Measurements from ENCODE around the gene TMEM260.
"Not testable (repeated sequence)": the region's sequence is repeated elsewhere in the genome, so short reads cannot be mapped to it uniquely, and the experiment has no call there.

TMEM260 gene

DNA sequence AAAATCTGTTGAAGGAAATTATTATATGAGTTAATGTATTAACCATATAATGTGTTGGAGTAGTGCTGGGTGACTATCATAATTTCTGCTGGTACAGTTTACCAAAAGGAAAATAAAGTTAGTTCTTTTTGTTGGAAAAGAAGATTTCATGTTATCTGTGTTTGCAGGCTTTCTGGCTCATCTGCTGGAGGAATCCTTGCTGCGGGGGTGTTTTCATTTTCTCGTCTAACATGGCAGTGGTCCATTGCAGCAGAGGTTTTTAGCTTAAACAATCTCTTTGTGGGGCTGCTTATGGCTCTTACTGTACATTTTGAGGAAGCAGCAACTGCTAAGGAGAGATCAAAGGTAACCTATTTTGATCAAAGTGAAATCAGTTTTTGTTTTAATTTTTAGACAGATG, 24.1 kb downstream of the TMEM260 start:
- DNase-seq = no peak

DNA sequence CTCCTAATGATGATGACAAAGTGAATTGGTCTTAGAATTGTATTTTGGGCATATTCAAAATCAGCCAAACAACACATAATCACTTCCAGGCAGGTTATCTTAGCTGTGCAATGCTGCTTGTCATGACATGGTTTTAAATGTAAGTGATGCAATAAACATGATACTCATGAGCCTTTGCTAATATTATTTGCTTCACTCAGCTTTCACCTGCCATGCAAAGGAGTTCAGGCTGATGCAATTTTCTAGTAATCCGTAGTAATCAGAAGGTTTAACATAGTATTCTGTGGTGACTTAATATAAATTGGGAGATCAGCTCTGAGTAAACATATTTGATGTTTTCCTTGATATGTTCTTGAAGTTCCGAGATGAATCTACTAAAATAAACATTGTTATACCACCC, 29.1 kb downstream of the TMEM260 start:
- DNase-seq = no peak

DNA sequence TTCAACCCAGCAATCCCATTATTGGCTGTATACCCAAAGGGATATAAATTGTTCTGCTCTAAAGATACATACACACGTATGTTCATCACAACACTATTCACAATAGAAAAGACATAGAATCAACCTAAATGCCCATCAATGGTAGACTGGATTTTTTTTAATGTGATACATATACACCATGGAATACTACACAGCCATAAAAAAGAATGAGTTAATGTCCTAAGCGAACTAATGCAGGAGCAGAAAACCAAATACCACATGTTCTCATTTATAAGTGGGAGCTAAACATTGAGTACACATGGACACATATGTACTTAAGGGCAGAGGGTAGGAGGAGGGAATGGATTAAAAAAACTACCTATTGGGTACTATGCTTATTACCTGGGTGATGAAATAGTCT, 32.1 kb downstream of the TMEM260 start:
- DNase-seq = not testable (repeated sequence)

DNA sequence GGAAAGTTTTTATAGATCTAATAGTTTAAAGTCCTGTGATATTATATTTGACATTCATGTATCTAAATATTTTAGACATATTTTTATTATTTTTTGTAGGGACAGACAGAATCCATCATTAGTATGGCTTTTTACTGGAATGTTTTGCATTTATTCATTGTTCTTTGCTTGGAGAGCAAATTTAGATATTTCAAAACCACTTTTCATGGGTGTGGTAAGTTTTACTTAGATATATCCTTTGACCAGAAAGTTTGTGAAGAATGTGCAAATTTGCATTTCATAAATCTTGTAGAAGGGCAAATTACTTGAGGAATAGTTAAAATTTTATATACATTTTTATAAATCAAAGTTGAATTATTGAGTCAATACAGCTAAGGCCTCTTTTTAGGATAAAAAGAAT, 37.5 kb downstream of the TMEM260 start:
- DNase-seq = no peak

DNA sequence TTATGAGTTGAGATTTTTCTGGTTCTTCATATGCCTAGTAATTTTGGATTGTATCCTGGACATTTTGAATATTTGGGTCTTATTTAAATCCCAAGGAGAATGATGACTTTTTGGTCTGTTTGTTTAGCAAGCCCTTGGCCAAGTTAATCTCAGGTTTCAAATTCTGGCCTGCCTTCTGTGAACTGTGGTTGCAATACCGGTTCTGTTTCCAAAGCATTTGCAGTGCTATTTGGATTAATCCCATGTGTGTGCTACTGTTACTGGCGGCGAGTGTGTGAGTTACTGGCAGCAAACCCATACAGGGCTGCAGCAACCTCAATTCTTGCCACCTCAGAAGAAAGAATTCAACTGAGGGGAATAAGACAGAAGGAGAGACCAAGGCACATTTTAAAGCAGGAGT, 51.1 kb downstream of the TMEM260 start:
- no peak for DNase-seq

DNA sequence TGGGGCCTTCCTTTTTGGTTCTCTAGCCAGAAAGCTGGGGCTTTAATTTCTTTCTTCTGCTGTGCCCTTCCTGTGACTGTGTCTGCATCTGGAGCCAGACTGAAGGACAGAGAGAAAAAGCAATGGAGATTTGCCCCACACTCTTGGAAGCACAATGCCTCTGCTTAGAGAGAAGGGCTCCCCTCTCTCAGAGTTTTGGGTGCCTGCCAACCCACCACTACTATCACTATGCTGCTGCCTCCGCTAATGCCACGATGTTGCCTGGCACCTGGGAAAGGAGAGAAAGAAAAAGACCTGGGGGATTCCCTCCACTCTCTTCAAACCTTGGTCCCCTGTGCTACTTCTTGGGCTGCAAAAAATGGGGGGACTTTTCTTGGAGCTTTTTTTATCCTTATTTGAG, 52.6 kb downstream of the TMEM260 start:
- DNase-seq = no peak

DNA sequence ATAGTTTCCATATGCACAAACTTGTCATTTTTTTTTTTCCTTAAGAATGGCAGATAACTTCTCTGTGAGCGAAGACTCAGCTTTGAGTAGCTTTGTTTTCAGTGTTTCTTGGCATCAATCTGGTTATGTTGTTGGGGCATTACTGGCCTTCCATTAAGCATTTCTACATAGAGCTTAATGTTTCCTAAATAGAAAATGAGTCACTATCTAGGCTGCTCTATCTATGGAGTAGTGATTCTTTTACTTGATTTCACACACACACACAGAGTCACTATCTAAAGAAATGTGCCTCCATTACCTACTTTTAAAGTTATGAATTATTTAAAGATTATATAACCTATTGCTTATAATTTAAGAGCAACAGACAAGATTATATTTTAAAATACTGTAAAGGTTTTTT, 53.9 kb downstream of the TMEM260 start:
- no peak for DNase-seq

DNA sequence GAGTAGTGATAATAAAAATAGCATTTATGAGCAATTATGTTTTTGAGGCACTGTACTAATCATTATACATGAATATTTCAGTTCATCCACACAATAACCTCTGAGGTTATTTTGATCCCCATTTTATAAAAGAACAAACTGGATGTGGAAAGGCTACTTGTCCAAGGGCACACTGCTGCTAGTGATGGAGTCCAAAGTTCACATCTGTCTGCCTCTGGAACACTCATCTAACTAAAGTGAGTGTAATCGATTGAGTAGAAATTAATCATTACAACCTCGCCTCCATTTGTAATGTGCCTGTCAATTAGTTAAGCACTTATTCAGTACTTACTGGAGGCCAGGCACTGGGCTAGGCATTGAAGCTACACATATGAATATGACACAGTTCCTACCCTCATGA, 55.4 kb downstream of the TMEM260 start:
- no peak for DNase-seq

DNA sequence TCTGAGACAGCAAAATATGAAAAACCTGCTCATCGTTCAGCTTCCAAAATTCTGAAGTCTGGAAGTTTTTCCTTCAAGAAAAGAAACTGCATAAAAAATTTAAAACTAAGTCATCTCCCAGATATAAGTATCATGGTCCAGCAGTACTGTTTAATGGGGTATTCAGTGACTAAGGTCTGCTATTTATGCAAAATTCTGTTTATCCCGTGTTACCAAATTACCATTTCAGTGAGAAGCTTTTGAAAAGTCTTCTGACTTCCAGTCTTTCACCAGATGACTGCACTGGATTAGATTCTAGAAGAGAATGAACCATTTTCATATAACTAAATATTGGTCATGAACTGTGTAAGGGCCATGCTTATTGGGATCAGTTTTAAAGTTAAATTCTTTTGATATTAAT, 67.9 kb downstream of the TMEM260 start:
- DNase-seq = no peak

DNA sequence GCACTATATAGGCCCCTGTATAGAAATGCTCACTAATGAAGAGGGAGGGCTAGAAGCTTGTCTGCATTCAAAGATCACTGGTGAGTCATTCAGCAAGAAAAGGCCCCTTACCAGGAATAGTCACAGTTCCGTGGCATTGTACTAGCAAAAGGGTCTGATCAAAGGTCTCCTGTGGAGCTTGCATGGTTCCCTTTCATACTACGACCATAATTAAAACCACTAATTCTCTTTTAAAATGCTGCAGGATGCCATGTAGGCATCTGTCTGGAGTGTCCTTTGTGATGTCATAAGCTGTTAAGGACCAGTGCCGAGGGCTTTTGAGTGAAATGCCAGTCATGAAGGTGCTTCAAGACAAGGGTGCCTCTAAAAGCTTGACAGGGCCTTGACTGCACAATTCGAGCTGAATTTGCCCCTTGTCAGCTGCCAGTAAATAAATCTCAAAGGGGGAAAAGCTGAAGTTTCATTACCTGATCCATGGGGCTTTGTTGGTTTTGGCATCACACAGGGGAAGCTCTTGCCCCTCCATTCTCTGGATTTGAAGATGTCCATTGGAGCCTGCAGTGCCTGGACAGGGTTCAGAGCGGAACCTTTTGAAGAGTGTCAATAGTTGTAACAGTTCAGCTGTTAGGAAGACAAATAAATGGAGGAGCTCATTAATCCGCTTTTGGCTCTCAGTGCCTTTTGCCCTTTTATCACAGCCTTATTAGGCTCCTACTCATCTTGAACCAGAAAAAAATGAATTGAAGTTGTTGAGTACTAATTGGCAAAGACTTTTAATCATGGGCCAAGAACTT, 69.1 kb downstream of the TMEM260 start:
- no peak for DNase-seq

DNA sequence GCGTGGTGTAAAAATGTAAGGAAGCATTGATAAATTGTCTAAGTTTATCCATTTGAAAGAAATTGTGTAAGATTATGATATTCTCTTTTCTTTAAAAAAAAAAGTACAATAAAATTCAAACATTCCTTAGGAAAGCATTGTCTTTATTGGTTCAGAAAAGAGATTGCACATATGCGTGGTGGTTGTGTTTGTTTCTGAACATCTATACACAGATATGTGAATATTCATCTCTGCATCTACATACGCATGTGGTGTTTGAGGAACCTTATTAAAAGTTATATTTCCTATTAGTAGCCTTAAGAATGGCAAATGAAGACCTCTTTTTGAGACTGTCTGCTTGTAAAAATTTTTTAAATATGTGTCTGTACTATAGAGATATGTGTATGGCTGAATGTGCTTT, 69.8 kb downstream of the TMEM260 start:
- DNase-seq = no peak

DNA sequence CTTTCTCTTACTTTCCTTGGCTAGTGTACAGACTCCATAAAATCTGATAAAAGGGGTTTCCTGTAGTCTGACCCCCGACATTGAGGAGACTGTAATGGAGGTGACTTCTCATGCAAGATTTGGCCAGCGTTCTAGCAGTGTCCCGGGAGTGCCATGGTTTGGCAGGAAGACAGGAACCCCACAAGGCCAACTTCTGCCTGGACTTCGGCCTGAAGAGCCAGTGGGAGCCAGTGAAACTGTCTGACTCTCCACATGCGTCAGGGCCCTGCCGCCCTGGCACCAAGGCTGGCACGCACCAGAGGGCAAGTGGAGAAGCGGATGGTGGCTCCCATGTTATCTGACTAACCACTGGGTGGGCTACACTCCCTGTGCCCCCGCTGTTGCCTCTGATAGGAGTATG, 70.5 kb downstream of the TMEM260 start:
- DNase-seq = no peak

DNA sequence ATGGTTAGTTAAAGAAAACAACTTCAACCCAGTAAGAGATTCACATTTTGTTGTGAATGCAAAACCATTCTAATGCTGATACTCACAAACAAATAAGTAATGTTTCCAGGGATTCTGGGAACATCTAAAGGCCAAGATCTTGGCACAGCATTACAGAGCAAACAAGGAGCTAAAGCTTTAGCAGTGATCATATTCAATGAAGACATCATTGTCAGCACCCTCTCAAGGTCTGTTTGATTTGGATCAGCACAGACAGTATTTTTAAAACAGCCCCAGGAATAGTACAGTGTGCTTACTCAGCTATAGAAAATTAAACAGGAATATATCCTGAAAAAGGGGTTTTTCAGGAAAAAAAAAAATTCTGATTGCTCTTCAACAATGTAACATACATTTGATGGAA, 71.4 kb downstream of the TMEM260 start:
- no peak for DNase-seq

DNA sequence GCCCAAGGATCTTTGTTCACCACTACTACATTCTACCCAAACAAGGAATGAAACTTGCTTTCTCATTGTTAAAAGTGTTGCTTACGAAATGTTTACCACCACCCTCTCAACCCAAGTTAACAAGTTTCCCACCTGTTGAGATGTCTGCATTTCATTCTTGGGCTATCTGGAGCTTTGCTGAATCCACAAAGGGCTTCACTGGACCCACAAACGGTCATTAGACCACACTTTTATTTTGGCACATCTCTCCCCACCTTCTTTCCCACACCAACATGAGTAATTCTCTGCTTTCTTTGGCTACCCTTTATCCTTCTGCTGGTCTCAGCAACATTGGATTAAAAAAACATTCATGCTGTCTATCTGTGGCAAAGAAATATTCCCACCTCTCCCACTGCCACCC, 78.0 kb downstream of the TMEM260 start:
- DNase-seq = no peak

DNA sequence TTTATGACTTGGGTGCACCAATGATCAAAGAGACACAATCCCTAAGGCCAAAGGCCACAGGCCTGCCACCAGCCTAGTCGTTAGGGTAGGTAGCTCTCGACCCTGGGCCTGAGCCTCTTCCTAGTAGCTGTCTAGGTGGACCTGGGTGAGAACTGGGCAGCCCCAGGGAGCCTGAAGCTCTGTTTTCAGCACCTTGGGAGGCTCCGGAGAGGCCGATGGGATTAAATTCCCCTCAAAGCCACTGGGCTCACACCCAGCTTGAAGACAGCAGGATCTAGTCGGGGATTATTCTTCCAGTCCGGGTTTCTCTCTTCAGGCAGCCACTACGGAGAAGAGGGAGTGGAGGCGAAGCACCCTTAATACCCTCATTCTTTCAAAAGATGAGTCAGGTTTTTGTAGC, 79.8 kb downstream of the TMEM260 start:
- DNase-seq = no peak

DNA sequence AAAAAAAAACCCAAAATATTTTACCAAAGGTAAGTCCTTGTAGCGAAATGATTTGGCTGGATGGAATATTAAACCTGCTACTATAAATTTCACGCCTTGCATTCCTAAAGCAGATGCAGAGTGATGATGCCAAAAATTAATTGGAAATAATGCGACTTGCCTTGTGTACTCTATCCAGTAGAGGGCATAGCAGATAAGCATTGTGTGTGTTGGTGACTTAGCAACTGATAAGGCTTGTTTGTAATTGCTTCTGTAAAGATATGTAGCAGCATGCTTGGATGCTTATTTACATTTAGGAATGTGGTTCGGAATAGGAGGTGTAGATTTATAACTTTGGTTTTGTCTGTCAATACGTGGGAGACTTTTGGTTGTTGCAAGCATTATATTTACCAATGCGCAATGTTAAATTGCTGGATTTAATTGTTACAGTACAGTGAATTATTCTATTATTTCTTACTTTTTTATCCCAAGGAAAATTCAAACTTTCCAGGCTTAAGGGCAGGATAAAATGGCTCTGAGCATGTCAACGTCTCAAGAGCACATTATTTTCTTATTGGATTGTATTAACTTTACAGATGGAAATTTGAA, 80.5 kb downstream of the TMEM260 start:
- peak; percentile 40 for DNase-seq

DNA sequence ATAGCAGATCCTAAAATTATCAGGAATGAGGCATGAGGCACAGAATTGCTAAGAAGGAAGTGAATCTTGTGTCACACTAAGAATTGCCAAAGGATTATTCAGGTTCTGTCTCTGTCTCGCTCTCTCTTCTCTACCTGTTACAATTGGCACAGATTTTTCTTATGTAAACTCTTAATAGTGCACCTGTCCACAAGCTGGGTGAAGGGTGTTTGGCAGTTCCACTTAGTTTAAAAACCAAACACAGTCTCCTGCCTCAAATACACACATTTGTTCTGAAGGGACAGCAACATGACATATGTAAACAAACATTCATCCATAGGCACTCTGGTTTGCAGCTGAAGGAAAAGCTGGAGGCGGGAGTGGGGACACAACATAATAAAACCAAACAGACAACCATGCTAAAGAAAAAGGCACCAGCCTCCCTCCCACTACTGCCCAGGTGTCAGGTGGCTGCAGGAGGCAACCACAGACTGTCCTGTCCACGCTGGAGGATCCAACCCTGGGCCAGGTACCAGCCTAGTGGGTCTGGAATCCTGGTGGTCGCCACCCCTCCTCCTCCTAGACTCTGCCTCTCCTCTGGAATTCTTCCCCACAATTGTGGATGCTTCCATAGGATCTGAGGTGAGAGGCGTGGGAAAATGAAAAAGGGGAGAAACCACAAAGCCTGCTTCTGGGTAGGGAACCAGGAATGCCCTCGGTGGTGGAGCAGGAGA, 81.2 kb downstream of the TMEM260 start:
- DNase-seq = no peak

DNA sequence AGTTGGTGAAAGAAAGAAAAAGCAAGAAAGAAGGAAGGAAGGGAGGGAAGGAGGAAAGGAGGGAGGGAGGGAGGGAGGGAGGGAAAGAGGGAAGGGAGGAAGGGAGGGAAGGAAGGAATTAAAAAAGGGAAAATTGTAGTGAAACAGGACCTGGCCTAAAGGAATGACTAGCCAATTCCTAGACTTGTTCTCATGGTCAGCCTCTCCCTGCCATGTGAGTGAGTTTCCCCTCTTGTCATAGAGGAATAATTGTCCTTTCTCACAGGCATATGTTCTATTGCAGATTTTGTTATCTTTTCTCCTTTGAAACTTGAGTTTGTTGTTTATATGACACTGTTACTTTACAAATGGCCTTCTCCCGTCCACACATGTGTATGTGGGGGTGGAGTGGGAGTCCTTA, 81.9 kb downstream of the TMEM260 start:
- DNase-seq = no peak

DNA sequence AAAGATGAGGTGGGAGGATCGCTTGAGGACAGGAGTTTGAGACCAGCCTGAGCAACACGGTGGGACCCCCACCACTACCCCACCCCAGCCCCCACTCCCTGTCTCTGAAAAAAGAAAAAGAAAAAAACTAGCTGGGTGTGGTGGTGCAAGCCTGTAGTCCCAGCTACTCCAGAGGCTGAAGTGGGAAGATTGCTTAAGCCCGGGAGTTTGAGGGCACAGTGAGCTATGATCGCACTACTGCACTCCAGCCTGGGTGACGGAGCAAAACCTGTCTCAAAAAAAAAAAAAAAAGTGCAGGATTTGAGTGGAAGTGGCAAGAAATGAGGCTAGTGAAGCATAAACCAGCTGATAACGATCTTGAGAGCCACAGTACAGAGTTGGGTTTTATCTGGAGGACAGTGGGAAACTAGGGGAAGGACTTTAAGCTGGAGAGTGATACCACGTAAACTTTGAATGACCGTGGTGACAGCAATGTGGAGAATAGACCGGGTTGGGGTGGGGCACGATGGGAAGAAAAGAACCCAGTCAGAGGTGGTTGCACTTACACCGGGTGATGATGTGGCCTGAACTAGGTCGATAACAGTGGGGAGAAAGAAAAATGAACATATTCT, 85.3 kb downstream of the TMEM260 start:
- no peak for DNase-seq

DNA sequence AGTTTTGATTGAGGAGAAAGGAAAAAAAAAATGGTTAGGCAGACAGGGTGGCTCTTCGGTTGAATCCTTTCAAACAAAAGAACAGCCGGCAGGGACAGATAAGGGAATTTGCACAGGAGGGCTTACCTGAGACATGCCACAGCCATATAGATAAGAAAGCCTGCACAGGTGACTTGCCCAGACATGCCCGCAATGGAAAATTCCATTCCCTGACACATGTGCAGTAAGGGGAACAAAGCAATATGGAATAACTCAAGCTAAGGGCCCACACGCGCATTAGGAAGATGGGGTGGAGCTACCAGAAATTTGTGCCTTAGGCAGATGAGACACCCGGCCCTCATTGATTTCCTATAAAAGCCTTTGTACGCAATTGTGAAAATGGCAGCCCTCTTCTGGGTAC, 86.7 kb downstream of the TMEM260 start:
- DNase-seq = no peak

DNA sequence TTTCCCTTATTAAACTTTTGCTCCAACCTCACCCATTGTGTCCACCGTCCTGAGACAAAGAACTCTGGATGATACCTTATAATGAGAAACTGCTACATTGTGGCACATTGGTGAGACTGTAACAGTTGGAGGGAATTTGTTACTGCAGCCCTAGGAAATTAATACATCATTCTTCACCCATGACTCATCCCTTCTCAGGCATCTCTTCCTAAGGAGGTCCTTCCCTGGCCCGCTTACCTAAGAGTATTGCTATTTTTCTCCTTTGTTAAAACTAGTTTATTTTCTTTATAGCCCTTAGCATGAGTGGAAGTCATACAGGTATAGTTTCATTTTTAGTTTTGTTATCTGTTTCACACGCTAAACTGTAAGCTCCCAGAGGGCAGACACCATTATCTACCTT, 87.1 kb downstream of the TMEM260 start:
- DNase-seq = no peak

DNA sequence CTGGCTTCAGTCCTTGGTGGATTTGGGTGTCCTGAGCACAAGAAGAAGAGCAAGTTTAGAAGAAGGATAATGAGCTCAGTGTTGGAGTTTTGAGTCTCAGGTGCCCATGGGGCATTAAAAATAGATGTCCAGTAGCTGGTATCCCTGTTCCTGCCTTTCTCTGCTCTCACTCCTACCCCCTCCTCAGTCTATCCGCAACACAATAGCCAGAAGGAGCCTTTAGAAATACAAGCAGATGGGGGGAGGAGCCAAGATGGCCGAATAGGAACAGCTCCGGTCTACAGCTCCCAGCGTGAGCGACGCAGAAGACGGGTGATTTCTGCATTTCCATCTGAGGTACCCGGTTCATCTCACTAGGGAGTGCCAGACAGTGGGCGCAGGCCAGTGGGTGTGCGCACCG, 87.7 kb downstream of the TMEM260 start:
- not testable (repeated sequence) for DNase-seq

DNA sequence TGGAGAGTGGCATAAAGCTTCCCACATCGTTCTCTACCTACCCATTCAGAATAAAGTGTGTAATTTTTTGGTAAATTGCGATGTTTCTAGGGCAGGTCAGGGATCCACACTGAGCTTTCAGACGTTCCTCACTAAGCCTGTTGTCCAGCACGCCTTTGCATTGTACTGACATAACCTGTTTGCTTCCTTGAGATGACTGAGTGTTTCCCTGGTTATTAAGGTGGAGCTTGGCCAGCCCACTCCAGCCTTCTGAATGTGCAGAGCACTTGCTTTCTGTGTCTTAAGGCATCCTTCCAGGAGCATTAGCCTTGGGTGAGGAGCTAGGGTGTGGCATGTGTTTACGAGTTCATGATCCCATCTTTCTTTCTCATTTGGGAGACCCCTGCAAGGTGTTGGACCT, 96.4 kb downstream of the TMEM260 start:
- no peak for DNase-seq

DNA sequence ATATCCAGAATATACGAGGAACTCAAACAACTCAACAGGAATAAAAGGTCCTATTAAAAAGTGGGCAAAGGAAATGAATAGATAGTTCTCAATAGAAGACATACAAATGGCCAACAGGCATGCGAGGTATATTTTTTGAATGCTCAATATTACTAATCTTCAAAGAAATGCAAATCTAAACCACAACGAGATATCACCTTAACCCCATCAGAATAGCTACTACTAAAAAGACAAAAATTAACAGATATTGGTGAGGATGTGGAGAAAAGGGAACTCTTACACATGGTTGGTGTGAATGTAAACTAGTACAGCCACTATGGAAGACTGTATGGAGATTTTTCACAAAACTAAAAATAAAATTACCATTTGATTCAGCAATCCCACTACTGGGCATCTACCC, 99.2 kb downstream of the TMEM260 start:
- DNase-seq = no peak
